ENCODE results near the gene CCDC177.

Gene CCDC177

GRCh38 chr14:69574263-69574953 is at the start of gene CCDC177:
CCDC177 (minus strand) TSS chr14:69574871; CDS start chr14:69573622, 1,249 bp downstream.
- DNase-seq: peak; percentile 80

- DNase-seq: no peak
Observed at GRCh38 chr14:69624136-69624535, 49.5 kb upstream of the CCDC177 start.

GRCh38 chr14:69620981-69621380 is 46.3 kb upstream of the CCDC177 start:
- no peak for DNase-seq

DNA sequence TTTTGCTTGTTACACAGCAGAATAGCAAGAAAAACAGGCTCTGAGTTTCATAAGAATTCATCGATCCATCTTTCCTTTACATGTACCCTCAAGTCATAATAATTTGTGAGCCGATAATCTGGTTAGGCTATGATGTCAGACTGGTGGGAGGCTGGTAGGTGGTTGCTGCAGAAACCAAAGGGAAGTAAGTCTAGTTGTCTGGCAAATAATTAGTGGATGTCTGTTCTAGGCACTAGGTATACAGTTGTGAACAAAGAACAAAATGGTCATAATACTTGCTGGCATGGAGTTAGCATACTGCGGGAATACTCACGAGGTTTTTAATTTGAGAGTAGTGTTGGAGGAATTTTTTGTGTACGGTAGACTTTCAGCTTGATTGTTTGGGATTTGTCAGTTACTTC is 45.5 kb upstream of the CCDC177 start:
- DNase-seq: no peak

- DNase-seq: no peak
Observed at GRCh38 chr14:69619012-69619411, 44.3 kb upstream of the CCDC177 start.

- DNase-seq: no peak
Observed at GRCh38 chr14:69617796-69618195, 43.1 kb upstream of the CCDC177 start.

DNA sequence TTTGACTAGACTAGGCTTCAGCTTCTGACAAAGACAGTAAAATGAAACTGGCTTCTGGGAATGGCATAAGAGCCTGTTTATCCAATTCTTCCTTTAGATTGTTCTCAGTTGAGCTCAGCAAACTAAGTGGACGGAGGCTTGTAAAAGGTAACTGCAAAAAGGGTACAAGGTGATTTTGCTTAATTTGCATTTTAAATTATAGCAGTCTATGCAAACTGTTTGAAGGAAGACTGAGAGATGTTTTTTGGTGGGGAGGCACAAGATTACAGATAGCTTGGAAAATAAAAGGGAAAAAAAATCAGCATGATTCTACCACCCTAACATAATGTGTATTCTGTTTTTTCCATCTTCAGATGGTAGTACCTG is 41.7 kb upstream of the CCDC177 start:
- DNase-seq: no peak

DNA sequence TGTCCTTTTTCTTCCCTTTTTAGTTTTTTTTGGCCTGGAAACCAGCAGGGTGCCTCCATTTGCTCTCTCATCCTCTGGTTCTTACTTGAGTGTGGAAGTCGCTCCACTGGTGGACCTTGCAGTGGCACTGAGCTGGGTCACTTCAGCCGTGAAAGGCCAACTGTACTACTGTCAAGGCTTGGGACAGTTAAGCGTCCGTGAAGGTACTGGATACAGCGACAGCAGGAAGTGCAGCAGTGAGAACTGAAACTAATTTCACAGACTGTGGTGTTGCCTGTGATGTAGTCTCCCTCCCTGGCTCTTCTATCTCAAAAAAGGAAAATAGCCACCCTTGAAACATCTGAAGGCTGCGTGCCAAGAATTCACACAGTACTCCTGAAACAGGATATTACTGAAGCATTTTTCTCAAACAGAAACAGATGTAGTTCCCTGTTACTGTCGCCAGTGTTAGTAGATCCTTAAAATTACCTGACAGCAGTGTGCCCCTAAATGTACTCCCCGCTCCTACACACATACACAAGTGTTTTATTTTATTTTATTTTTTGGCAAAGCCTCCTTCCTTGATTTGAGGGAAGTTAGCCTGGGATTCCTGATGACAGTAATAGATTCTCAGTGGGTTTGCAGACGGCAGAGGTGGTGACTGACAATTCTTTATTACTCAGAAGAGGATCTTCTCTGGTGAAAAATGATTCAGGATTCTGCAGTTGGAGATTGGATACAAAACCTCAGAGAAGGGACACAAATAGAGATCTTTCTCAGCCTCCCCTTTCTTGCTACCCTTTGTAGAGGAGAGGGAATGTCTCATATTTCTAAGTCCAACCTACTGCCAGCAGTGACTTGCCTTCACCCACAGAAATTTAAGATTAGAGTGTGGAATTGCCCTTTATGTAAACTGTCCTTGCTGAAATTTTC is 41.1 kb upstream of the CCDC177 start:
- no peak for DNase-seq

DNA sequence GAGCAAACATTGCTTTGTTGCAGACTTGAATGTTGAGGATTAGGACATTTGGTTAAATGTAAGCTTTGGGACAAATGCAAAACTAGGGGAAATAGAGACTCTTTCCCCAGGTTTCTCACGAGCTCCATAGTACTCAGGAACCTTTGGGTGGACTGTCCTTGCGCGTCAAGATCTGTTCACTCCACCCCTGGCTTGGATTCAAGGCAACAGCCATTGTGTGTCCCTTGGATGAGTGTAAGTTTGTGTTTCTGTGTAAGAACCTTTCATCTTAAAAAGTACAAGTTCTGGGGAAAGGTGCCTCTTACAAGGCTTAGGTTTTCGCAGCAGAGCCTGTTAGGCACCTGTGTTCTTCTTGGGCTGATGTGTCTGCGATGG is 40.4 kb upstream of the CCDC177 start:
- no peak for DNase-seq

DNA sequence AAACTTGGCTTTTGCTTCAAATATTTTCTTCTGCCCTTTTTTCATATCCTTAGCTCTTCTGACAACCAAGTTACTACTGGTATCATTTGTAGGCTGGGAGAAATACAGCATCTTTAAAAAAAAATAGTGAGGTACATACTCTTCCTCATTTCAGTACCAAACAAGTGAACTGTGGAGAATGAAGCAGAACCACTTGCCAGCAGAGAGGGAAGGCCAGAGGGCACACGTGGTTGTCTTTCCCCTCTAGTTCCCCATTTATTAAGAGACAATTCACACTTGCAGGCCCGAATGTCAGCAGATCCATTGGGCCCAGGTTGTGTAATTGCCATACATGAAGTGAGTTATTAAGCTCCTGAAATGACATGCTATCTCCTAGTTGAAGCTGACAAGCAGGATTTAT is 39.9 kb upstream of the CCDC177 start:
- DNase-seq: no peak

DNA sequence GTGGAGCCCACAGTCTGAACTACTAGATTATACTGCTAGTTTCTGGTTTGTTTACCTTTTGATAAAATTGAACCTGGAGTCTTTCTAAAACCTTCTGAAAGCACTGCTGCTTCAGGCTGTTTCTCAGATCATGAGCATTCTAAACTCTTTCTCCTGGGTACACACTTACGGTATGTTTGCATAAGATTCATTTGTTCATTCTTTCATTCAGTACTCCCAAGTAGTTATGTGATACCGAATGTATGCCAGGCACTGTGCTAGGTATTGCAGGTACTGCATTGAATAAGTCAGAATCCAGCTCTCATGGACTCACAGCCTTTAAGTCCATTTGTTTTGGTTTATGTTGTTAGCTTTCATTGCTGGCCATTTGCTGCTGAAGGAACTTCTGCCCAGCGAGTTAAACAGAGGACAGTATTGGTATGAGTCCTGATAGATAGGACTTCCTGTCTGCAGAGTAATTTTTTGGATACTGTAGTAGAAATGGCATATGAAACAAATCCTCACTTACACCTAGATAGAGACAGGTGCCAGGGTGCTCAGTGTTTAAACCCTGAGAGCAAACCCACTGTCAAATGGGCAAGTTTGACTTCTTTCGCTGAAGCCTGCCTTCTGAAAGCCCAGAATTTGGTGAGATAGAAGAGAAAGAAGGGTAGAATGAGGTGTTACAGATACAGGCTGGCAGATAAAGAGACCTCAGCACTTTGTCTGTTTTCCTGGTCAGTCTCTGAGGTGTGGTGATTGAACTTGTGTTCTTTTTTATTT is 38.8 kb upstream of the CCDC177 start:
- DNase-seq: no peak

DNA sequence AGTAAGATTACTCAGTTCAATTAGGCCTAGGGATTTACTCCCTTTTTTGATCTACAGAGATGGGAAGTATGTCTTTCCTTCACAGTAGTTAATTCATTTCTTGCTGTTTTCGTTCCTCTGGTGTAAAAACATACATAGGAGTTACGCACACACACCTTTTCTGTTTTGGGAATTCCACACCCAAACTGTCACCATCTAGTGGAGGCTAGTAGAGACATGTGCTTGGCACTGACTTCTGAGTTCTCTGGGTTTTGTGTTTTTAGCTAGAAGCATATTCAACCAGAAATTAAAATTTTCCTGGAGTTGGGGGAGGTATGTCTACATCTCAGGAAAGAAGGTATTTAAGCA is 38.1 kb upstream of the CCDC177 start:
- no peak for DNase-seq

- DNase-seq: peak; percentile 39
Observed at GRCh38 chr14:69612014-69612782, 37.5 kb upstream of the CCDC177 start.

- DNase-seq: peak; percentile 88
Observed at GRCh38 chr14:69611172-69612013, 36.7 kb upstream of the CCDC177 start, which contains the start of gene SUSD6. SUSD6 (plus strand) TSS chr14:69611596; CDS start chr14:69658593, 46,997 bp downstream.

DNA sequence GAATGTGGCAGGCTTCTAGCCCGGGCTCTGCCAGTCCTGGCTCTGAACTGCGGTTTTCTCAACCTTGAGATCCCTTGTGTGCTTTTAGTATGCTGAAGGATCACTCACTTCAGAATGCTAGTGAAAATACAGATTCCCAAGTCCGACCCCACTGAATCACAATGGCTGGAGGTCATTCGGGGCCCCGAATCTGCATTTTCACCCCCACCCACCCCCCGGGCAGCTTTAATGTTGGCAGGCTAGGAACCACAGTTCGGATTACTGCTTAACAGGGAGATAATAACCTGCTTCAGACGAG is 36.2 kb upstream of the CCDC177 start:
- no peak for DNase-seq

DNA sequence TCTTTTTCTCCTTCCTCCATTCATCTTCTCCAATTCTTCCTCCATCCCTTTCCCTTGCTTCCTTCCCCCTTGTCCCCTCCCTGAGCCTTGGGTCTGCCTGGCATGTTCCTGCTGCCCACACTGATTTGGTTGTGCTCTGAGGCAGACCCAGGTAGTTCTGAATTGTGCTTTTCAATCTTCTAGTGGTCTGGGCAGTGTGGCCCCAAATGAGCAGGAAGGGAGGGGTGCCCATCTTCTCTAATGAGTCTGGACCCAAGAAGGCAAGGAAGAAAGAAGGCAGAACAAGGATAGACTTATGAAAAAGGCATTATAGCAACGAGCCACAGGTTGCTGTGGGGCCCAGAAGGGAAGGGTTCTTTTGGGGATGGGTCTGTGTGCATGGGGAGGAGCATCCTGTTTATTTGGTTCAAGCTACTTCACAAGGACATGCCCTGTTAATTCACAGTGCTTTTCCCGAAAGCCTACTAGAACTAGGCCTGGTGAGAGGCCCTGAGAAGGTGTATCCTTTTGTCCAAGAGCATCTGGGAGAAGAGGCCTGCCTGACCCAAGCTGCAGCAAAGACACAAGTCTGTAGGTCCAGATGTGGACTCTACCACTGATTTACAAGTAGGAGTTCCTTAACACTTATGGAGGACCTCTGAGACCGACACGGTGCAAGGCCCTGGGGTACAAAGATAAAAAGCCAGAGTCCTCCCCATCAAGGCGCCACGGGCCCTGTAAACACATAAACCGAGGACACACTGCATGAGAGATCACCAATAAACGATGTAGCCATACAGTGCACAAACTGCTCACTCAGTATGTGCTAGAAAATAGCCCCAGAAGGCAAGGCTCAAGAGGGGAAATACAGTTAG is 35.6 kb upstream of the CCDC177 start:
- DNase-seq: no peak

DNA sequence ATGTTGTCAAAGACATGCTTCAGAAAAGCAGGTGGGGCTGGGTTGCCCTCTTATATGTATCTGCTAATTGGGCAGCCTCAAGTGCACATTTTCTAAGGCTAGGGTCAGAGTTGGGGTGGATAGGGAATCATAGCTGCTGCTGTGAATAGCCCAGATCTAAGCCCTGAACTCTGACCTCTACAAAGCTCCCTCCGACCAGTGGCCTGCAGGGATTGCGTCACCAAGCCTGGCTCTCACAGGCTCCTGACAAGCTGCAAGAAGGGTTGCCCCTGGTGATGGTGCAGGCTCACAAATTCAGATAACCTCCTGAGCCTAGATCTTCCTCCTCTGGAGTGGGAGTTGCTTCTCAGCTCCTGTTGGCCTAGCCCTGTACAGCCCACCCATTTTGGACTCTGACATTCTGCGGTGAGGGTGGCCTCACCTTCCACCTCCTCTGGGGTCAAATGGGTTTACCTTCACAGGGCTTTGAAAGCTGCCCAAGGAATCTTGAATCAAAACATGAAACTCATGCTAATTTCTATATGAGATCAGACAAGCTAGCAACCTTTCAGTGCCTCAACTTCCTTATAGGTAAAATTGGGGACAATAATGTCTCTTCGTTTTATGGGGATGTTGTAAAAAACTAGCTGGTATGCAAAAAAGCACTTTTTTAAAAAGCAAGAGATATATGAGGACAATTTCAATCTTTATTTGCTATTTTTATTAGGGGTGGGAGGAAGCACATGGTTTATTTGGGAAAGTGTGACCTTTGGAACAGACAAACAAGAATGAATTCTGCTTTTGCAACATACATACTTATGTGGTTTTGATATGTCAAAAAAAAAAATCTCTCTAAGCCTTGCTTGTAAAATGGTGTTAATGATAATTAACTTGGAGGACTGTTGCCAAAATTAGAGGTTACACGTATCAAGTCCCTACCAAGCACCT is 31.9 kb upstream of the CCDC177 start:
- no peak for DNase-seq

GRCh38 chr14:69605738-69606137 is 31.1 kb upstream of the CCDC177 start:
- DNase-seq: no peak

DNA sequence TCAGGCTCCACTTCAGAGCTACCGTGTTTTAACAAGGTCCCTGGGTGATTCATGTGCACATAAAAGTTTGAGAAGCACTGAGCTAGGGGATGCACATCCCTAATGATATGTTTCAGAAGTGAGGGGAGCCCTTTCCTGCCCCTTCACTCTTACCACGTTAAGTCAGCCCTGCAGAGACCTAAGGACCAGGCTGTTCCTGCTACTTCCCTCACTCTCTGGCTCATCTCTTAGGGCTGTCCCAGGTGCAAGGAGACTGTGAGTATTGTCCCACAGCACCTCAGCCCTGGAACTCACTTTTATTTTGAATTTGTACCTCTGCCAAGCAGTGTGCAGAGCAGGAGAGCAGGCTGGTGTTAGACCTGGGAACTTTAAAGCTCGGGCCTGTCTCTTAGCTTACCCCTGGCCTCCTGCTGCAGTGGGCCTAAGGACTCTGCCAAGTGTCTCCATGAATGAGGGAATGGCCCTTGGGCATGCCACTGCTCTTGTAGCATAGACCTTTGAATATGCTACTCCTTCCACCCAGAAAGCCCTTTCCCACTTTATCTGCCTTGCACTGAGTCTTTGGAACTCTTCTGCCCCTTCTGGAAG is 25.7 kb upstream of the CCDC177 start:
- DNase-seq: no peak
